Measurements from ENCODE around the gene MYO5A.

DNA sequence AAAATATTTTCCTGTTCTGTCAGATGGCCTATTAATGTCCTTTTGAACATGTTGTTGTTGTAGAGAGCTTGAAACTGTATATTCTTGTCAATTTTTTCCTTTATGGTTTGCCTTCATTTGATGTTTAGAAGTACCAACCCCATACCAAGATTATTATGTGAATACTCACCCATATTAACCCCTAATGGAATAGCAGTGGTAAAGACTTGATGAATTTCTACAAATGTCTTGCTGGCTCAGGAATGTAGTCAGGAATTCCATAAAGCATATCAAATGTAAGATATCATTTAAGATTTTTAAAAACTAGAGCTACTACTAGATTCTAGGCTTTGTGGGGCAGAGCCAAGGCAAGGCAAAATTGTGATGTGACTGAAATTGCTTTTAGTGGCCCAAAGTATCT lies 30.0 kb downstream of the MYO5A start:
- TF ChIP-seq CBX2 (IDR thresholded peaks at IDR 0.05; ENCODE audit: insufficient read depth, low read length, poor library complexity, severe bottlenecking): no peak
- no peak for TF ChIP-seq JUN (IDR thresholded peaks at IDR 0.05; ENCODE audit: borderline replicate concordance, low read depth, low read length)
- no peak for TF ChIP-seq JUN (CRISPR knock-in tag; IDR thresholded peaks at IDR 0.05; ENCODE audit: borderline replicate concordance)
- no peak for TF ChIP-seq TBP (optimal IDR thresholded peaks at IDR 0.05; ENCODE audit: low read depth, low read length)
- TF ChIP-seq, protein P1, sequence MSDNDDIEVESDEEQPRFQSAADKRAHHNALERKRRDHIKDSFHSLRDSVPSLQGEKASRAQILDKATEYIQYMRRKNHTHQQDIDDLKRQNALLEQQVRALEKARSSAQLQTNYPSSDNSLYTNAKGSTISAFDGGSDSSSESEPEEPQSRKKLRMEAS (CRISPR knock-in tag; IDR thresholded peaks at IDR 0.05): no peak
- TF ChIP-seq, protein P2, sequence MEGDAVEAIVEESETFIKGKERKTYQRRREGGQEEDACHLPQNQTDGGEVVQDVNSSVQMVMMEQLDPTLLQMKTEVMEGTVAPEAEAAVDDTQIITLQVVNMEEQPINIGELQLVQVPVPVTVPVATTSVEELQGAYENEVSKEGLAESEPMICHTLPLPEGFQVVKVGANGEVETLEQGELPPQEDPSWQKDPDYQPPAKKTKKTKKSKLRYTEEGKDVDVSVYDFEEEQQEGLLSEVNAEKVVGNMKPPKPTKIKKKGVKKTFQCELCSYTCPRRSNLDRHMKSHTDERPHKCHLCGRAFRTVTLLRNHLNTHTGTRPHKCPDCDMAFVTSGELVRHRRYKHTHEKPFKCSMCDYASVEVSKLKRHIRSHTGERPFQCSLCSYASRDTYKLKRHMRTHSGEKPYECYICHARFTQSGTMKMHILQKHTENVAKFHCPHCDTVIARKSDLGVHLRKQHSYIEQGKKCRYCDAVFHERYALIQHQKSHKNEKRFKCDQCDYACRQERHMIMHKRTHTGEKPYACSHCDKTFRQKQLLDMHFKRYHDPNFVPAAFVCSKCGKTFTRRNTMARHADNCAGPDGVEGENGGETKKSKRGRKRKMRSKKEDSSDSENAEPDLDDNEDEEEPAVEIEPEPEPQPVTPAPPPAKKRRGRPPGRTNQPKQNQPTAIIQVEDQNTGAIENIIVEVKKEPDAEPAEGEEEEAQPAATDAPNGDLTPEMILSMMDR (IDR thresholded peaks at IDR 0.05 in 2 of 3, conservative IDR thresholded peaks at IDR 0.05 in 1 of 3; ENCODE audit: insufficient read depth in 2 of 3, low read depth in 1 of 3, low read length in 3 of 3): no peak
- no peak for TF ChIP-seq NFIC (IDR thresholded peaks at IDR 0.05)
- TF ChIP-seq, protein P3, sequence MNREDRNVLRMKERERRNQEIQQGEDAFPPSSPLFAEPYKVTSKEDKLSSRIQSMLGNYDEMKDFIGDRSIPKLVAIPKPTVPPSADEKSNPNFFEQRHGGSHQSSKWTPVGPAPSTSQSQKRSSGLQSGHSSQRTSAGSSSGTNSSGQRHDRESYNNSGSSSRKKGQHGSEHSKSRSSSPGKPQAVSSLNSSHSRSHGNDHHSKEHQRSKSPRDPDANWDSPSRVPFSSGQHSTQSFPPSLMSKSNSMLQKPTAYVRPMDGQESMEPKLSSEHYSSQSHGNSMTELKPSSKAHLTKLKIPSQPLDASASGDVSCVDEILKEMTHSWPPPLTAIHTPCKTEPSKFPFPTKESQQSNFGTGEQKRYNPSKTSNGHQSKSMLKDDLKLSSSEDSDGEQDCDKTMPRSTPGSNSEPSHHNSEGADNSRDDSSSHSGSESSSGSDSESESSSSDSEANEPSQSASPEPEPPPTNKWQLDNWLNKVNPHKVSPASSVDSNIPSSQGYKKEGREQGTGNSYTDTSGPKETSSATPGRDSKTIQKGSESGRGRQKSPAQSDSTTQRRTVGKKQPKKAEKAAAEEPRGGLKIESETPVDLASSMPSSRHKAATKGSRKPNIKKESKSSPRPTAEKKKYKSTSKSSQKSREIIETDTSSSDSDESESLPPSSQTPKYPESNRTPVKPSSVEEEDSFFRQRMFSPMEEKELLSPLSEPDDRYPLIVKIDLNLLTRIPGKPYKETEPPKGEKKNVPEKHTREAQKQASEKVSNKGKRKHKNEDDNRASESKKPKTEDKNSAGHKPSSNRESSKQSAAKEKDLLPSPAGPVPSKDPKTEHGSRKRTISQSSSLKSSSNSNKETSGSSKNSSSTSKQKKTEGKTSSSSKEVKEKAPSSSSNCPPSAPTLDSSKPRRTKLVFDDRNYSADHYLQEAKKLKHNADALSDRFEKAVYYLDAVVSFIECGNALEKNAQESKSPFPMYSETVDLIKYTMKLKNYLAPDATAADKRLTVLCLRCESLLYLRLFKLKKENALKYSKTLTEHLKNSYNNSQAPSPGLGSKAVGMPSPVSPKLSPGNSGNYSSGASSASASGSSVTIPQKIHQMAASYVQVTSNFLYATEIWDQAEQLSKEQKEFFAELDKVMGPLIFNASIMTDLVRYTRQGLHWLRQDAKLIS (CRISPR knock-in tag; IDR thresholded peaks at IDR 0.05): no peak

Data from K562 (cell line).